ENCODE measurements around the gene ACVR1.

Gene ACVR1

DNA sequence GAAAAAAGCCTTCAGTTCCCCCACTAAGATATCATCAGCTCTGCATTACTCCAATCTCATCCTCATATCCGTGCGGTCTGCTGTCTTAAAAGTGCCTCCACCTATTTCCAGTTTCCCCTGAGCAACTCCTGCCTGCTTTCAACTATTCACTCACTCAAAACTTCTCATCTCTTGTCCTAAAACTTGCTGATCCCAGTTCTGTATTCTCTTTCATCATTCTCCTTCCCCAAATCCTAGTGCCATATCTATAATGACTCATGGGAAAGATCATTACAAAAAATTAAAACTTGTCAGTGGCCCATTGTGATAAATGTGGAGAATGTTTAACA lies 20.0 kb downstream of the ACVR1 start:
- no peak for DNase-seq (ENCODE audit: low spot score)

GRCh38 chr2:157853820-157854219 lies 22.3 kb downstream of the ACVR1 start:
- no peak for DNase-seq (ENCODE audit: low spot score)

DNA sequence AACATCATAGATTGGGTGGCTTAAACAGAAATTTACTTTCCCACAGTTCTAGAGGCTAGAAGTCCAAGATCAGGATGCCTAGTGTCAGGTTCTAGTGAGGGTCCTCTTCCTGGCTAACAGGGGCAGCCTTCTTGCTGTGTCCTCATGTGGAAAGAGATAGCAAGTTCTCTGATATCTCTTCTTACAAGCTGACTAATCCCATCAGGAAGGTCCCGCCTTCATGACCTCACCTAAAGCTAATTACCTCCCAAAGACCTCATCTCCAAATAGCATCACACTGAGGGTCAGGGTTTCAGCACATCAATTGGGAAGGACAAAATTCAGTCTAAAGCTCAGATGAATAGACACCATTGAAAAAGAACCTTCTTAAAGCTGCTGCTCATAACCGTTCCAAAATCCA lies 22.9 kb downstream of the ACVR1 start:
- no peak for DNase-seq (ENCODE audit: low spot score)

DNA sequence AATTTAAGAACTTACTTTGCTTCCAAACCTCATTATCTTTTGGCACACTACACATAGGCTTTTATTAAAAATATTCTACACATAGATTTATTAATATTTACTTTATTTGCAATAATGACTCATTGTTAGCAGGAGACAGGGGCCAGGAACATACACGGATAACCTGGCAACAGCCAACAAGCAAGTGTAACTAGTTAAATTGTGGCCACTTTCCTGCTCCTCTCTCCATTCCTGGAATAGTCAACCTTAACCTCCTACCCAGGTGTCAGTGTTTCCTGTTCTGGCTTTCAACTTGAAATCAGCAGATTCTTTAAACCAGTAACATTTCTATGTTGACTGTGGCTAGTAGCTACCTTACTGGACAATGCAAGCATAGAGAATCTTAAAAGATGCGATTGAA lies 26.5 kb downstream of the ACVR1 start:
- no peak for DNase-seq (ENCODE audit: low spot score)

- DNase-seq (ENCODE audit: low spot score), result no peak
Observed at GRCh38 chr2:157848213-157848612, 27.9 kb downstream of the ACVR1 start.

DNA sequence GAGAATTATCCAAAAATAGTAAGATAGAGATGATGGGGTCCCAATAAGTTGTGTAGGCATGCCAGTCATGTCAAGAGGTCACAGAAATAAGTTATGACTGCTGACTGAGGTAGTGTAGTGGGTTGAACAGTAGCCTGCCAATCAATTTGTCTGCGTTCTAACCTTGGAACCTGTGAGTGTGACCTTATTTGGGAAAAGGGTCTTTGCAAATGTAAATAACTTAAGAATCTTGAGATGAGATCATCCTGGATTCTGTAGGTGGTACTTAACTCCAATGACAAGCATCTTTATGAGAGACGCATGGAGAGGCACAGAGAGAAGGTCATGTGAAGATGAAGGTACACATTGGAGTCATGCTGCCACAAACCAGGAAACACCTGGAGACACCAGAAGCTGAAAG lies 31.0 kb downstream of the ACVR1 start:
- DNase-seq (ENCODE audit: low spot score), result no peak

DNA sequence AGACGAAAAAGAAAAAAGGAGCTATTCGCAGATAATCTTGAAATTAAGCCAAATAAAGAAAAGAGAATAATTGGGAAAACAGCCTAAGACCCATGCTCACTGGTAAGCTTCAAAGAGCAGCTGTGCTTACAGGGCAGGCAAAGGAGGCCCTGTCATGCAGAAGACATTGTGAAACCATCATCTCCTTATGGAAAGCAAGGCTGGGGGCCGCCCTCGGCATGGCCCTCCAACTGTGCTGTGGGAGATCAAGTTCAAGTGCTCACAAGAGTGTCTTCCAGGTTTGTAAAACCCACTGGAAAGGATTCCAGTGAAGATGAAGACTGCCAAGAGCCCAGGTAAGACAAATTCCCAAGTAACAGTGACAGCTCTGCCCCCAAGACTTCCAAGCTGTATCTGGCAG lies 32.2 kb downstream of the ACVR1 start:
- DNase-seq (ENCODE audit: low spot score), result no peak

DNA sequence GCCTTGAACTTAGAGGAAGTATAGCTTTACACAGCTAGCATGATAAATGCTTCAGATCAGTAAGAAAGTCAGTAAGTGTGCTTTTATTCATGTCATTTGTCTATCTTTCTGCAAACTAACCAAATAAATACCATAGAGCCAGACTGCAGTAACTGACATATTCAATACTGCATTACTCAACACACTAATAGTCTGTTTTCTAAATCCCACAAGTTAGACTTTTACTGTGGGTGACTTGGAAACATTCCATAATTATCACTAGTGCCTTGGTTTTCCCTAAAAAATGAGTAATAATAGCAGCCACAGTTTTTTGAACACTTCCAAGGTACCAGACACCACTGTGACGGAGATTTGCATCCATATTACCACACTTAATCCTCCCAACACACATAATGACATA lies 33.0 kb downstream of the ACVR1 start:
- DNase-seq (ENCODE audit: low spot score), result no peak

DNA sequence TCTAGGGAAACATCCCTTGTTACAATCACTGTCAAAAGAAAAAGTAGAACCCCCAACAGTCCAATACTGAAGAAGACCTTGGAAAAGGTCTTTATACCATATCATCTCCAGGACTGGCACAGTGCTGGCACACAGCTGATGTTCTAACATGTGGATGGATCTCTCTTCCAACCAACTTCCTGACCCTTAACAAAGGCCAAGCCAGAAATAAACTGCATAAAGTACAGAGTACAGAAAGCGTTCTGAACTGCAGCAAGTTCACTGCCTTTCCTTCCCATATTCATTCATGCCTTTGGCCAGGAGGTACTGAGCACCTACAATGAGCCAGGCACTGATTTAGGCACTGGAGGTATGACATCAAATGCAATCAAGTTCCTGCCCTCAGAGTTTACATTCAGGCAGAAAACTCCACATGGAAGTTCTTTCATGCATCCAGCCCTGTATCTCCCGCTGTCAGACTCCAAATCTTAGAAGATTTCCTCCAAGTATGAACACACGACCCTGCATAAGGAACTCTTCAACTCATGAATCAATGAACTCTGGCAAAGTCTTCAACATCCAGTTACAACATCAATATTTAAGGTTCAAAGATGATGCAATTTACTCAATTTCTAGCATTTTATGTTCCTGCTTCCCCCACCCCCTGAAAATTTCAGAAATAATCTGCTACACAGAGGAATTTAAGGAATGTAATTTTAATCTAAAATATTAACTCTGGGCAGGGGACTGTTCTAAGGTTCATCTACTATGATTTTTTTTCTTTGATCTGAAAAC lies 33.8 kb downstream of the ACVR1 start:
- no peak for DNase-seq (ENCODE audit: low spot score)

- no peak for DNase-seq (ENCODE audit: low spot score)
Observed at GRCh38 chr2:157841485-157841884, 34.6 kb downstream of the ACVR1 start.

DNA sequence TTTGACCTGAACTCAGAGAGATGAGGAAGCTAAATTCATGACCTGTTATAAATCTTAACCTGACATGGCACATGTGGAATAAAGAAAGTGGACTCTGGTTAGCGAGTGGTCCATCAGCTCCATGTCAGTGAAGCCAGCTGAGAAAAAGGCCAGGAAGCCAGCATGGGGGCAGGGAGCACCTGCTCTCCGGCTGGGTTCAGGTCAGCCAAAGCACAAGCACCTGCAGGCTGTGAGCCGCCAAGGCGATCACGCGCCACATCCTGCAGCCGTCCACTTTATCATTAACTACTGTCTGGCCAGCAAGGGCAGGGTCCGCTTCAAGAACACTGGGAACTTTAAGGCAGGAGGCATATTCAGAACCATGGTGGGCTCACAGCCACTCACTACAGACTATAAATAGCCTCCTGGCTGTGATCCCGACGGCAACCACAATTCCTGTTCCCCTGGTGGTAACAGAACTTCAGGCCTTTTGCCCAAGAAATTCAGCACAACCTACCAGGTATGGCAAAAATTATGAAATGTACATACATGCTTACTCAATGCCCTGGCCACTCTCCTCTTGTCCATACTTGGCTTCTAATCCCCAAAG lies 35.5 kb downstream of the ACVR1 start:
- no peak for DNase-seq (ENCODE audit: low spot score)

DNA sequence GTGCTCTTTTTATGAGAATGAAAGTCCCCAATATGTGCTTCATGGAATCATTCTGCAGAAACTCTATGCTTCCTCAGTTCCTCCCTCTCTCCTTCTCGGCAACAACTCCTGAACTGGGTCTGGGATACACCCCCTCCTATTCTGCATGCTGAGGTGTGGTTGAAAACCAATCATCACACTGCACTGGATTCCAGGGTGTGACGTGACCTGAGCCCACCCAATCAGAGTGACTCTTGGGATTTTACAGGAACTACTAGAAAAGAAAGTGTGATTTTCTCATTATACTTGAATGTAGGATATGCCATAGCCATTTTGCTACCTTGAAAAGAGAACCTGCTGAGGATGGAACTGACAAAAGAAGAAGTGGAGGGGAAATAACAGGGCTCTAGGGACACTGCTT lies 36.3 kb downstream of the ACVR1 start:
- no peak for DNase-seq (ENCODE audit: low spot score)

DNA sequence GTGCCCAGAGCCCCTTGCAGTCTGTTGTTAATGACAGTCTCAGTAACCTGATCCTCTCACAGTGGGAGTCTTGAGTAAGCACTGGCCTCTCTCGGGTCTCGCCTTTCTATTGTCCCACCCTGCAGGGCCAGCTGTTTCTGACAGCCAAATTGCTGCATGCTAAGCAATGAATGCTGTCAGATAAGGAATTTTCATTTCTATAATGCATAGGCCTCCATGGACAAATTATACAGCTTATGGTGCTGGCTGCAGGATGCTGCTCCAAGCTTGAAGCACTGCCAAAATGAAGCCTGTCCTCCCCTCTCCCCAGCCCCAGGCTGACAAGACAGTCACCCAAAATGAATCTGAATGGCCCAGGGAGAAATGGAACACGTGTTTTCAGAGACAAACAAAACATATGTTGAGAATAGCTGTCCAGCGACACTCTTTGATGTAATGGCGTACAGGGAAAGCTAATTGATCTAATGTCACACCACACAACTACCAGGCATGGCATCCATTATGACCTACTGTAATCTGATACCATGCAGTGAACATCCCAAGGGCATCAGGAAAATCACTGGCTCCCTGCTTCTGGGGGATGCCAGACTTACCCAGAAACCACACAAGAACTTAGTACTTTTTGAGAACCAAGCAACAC lies 36.8 kb downstream of the ACVR1 start:
- DNase-seq (ENCODE audit: low spot score), result peak; percentile 50

GRCh38 chr2:157838442-157839161 lies 37.5 kb downstream of the ACVR1 start:
- peak; percentile 58 for DNase-seq (ENCODE audit: low spot score)

DNA sequence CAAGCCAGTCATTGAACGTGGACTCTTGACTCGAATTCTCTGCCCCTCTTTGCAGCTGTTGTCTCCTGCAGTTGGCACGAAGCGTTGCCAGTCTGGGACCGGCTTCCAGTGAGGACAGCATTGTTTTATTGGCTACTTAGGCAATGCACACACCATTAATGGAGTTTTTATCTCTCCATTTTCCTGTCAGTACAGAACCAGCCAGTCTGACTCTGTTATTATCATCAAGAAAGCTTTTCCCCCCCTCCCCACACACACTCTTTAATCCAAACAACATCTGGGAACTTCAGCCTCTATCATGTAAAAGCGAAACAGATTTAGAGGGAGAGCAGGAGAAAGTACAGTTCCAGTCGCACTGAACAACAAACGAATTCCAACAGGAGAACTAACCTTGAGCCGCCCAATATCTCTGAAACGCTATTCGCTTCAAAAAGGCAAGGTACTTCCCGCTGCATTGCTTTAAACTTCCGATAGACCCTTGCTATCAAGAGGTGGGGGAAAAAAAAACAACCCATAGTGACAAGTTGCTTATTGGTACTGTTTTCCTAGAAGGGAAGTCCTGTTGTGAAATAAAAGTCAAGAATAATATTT lies 38.2 kb downstream of the ACVR1 start:
- peak; percentile 28 for DNase-seq (ENCODE audit: low spot score)

DNA sequence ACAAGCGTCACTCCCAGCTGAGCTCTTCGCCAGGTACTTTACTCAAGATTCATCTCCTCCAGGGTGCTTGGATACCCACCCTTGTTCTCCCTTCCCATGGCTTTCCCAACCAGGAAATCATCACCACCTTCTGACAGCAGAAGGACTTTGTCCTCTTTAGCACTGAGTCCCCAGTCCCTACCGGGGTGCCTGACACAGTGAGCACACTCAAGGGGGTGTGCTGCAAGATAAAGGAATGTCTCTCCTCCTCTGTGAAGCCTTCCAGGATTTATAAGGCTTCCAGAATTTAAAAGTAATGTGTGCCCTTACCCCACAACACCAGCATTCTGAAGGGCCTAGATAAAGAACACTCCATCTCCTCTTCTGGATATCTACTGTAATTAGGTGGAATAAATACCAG lies 39.6 kb downstream of the ACVR1 start:
- DNase-seq (ENCODE audit: low spot score), result no peak

- no peak for DNase-seq (ENCODE audit: low spot score)
Observed at GRCh38 chr2:157835425-157835824, 40.7 kb downstream of the ACVR1 start.

DNA sequence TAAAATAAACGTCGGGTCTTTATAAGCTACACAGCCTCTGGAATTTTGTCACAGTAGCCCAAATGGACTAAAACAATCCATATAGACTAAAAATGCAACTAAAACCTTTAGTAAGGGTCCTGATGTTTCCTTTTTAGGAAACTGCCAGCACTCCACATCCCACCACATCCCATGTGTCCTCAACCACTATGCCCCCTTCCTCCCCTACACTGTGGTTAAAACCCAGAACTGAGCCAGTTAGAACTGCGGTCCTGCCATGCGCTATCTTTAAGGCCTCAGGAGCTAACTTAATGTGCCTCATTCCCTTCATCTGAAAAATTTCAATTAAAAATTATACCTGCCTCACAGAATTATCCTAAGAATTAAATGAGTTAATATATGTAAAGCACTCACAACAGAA lies 41.1 kb downstream of the ACVR1 start:
- DNase-seq (ENCODE audit: low spot score), result no peak

- no peak for DNase-seq (ENCODE audit: low spot score)
Observed at GRCh38 chr2:157833721-157834120, 42.4 kb downstream of the ACVR1 start.

- DNase-seq (ENCODE audit: low spot score), result no peak
Observed at GRCh38 chr2:157831573-157832315, 44.4 kb downstream of the ACVR1 start.

GRCh38 chr2:157830696-157831570 lies 45.2 kb downstream of the ACVR1 start:
- peak; percentile 83 for DNase-seq (ENCODE audit: low spot score)

Data from AG08395 (cell line).